Adipocyte (in vitro differentiated cells): ENCODE data around the gene IRF7.

Experiments
- DNase-seq: peaks from one replicate; pipeline ENCODE4 v3.0.0-alpha.2; 2015; ENCODE audit warnings: low read depth
- H3K27me3 ChIP-seq: replicated peaks from 2 replicates; pipeline ENCODE4 v1.7.0; 2013; ENCODE audit warnings: mild to moderate bottlenecking, low read length, moderate library complexity; ENCODE audit not compliant: control insufficient read depth, insufficient read depth
- H3K36me3 ChIP-seq: 2 replicates; pipeline ENCODE4 v1.7.0; 2013; ENCODE audit warnings: low read length, mild to moderate bottlenecking, moderate library complexity; ENCODE audit not compliant: control insufficient read depth, insufficient read depth, severe bottlenecking
- H3K4me1 ChIP-seq: 2 replicates; pipeline ENCODE4 v1.7.0; 2013; ENCODE audit warnings: mild to moderate bottlenecking, low read length, moderate library complexity; ENCODE audit not compliant: control insufficient read depth, insufficient read depth
- H3K4me3 ChIP-seq: 2 replicates; pipeline ENCODE4 v1.7.0; 2013; ENCODE audit warnings: mild to moderate bottlenecking, low read length, moderate library complexity
- H3K9ac ChIP-seq: 2 replicates; pipeline ENCODE4 v1.7.0; 2013; ENCODE audit warnings: mild to moderate bottlenecking, low read length, moderate library complexity
- H3K9me3 ChIP-seq: 2 replicates; pipeline ENCODE4 v1.7.0; 2013; ENCODE audit warnings: mild to moderate bottlenecking, low read length, moderate library complexity; ENCODE audit not compliant: control insufficient read depth

The IRF7 gene

GRCh38 chr11:626475-627307 is 10.9 kb upstream of the IRF7 start, which contains the start of gene SCT:
Gene SCT (minus strand): TSS chr11:627181. CDS start chr11:627143, 38 bp downstream.
- no peak for DNase-seq
- H3K9me3 ChIP-seq = no peaks in the 10 kb centered on the region
- H3K4me3 ChIP-seq = no peak within 1 kb of the TSS
- no peak within 1 kb of the TSS for H3K9ac ChIP-seq
- no peaks in the 10 kb centered on the region for H3K4me1 ChIP-seq
- H3K27me3 ChIP-seq = peaks cover 5% of the 10 kb centered on the region
- no peaks in the 10 kb centered on the region for H3K36me3 ChIP-seq

- Histone ChIP-seq H3K4me3 (no peak overlapping the region), H3K4me1 (no peaks in the 10 kb centered on the region), H3K36me3 (no peaks in the 10 kb centered on the region), H3K9me3 (no peaks in the 10 kb centered on the region), H3K27me3 (peaks cover 5% of the 10 kb centered on the region), H3K9ac (no peak overlapping the region)
- no peak for DNase-seq
Measured at GRCh38 chr11:625636-626268, 10.0 kb upstream of the IRF7 start.

DNA sequence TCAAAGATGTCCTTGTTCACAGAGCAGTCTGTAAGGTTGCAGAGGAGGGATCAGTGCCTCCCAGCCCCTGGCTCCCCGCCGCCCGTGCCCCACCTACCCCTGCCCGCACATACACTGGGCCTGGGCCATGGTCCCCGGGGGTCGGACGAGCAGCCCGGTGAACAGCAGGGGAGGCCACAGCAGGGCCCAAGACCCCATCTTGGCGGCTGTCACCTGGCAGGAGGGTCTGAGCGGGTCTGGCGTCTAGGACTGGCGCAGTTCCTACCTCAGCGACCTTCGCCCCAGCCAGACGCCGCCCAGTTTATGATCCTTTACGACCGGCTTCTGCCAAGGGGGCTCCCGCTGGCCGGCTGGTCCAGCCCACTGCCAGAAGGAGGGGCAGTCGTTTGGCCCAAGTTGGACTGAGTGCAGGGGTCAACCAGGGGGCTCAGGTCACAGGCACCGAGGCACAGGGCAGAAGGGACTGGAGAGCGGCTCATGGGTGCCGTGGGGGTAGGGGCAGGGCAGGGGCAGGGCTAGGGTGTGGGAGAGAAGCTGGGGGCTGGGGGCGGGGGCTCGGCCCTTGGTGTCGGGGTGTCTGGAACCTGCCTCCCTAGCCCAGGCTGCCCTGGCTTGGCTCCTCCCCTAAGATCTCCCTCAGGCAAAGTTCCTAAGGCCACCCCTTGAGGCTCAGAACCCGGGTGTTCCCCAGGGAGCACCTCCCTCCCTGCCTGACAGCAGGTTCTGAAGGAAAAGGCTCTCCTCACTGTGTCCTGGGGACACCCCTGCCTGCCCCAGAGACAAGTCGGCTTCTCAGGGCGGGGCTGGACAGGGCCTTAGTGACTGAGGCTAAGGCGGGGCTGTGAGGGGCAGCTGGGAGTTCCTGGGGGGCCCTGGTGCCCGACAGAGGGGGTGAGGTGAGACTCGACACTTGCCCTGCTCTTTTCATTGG is 9.2 kb upstream of the IRF7 start, which contains the start of gene CDHR5:
TSS of gene CDHR5 (minus strand) at position 251 of the 931 bp plus-strand sequence. CDS start at position 198, 53 bp downstream.
- H3K9ac ChIP-seq = no peak within 1 kb of the TSS
- no peaks in the 10 kb centered on the region for H3K36me3 ChIP-seq
- H3K27me3 ChIP-seq = peaks cover 5% of the 10 kb centered on the region
- no peaks in the 10 kb centered on the region for H3K9me3 ChIP-seq
- no peaks in the 10 kb centered on the region for H3K4me1 ChIP-seq
- H3K4me3 ChIP-seq = no peak within 1 kb of the TSS
- DNase-seq = no peak

DNA sequence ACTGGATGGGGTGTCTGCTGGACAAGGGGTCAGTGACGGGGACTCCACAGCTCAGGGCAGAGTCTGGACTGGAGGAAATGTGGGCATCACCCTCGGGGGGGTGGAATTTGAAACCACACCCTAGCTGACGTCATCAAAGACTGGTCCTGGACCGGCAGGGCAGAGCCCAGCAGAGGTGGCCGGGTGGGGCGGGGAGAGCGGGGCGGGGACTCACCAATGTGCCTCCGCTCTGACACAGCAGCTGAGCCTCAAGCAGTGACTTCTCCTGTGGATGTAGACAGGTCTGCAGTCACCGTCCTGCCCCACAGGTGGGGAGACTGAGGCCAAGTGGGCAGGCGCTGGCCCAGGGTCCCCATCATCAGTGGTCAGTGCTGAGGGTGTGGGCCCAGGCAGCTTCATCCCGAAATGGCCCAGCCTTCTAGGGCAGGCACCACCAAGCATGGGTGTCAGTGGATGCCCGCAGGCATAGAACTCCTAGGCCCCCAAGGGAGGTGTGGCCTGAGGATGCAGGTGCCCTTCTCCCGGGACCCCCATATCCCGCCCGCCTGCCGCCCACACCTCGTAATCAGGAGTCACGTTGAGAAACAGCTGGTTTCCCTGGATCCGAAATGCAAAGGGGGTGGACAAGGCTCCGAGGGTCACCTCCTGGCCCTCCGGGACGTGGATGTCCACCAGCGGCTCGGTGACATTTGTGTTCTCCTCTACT is 8.4 kb upstream of the IRF7 start:
- Histone ChIP-seq H3K27me3 (peaks cover 5% of the 10 kb centered on the region), H3K9ac (no peak overlapping the region), H3K4me1 (no peaks in the 10 kb centered on the region), H3K4me3 (no peak overlapping the region), H3K9me3 (no peaks in the 10 kb centered on the region), H3K36me3 (no peaks in the 10 kb centered on the region)
- DNase-seq = no peak

DNA sequence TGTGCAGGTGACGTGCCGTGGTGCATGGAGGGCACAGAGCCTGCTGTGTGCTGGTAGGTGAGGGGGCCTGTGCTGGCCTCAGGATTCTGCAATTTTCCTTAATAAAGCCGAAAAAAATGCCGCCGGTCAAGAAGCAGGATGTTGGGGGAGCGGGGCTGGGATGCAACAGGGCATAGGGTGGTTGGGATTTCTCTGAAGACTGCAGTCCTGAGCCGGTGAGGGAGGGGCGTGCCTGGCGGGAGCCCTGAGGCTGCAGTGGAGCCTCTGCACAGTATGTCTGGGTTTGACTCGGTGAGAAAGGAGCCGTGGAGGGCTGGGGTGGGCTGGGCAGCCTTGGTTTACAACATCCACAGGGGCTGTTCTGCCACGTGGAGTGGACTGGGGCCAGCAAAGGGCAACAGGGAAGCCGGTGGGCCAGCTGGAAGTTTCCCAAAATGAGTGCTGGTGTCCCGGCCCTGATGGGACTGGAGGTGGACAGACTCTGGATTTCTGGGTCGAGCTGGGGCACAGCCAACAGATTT is 7.7 kb upstream of the IRF7 start:
- DNase-seq = no peak
- Histone ChIP-seq H3K4me1 (no peaks in the 10 kb centered on the region), H3K27me3 (peaks cover 5% of the 10 kb centered on the region), H3K4me3 (no peak overlapping the region), H3K9me3 (no peaks in the 10 kb centered on the region), H3K36me3 (peaks cover 2% of the 10 kb centered on the region), H3K9ac (no peak overlapping the region)

- no peaks in the 10 kb centered on the region for H3K4me1 ChIP-seq
- DNase-seq = no peak
- peaks cover 5% of the 10 kb centered on the region for H3K36me3 ChIP-seq
- no peaks in the 10 kb centered on the region for H3K9me3 ChIP-seq
- no peak overlapping the region for H3K4me3 ChIP-seq
- H3K9ac ChIP-seq = no peak overlapping the region
- peaks cover 5% of the 10 kb centered on the region for H3K27me3 ChIP-seq
Measured at GRCh38 chr11:621838-622237, 6.1 kb upstream of the IRF7 start.

DNA sequence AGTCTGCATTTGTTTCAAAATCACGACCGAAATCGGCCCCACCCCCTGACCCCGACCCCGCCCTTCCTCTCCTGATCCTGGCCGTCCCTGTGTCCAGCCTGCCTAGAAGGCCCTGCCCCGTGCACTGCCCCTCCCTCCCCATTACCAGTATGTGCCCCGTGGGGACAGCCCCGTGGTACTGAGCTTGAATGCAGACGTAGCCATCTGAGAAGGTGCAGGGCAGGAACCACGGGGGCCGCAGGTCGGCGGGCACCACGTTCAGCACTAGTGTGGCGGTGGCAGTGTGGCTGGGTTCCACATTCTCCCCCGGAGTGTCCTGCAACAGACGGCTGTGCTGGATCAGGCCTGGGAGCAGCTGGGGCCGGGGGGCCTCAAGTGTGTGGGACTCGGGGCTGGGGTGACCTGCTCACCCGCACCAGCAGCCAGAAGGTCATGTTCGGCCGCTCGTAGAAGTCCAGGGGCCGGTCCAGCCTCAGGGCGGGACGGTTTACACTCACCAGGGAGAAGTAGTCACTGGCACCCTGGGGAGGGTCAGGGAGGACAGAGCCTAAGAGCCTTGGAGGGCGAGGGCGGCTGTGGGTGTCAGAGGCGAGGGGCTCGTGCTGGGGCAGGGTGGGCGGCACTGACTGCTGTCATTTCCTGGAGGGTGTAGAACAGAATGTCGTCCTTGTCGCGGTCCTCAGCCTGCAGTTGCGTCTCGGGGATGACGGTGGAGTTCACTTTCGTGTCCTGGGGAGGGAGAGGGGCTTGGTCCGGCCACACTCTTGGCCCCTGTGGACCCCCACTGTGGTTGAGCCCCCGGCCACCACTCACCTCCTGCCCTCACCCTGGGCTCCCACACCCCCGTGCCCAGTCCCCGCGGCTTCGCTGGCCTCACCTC is 5.4 kb upstream of the IRF7 start:
- H3K4me1 ChIP-seq = no peaks in the 10 kb centered on the region
- no peak overlapping the region for H3K9ac ChIP-seq
- no peak overlapping the region for H3K4me3 ChIP-seq
- no peak for DNase-seq
- no peaks in the 10 kb centered on the region for H3K9me3 ChIP-seq
- H3K36me3 ChIP-seq = peaks cover 5% of the 10 kb centered on the region
- peaks cover 5% of the 10 kb centered on the region for H3K27me3 ChIP-seq

DNA sequence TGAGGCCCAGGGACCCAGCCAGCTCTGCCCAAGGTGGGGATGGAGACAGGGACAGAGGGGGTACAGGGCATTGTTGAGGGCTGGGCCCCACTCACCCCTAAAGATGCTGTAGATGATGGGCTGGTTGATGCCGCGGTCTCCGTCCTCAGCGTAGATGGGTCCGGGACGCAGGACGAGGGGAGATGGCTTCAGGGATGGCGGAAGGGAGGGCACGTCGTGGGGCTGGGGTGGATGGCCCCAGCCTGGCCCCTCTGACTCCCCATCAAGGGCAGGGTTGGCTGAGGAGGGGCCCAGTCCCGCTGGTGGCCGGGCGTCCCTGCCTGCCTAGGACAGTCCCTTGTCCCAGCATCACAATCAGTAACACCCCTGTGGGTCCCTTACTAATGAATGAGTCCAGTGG is 4.5 kb upstream of the IRF7 start:
- Histone ChIP-seq H3K4me3 (no peak overlapping the region), H3K36me3 (peaks cover 5% of the 10 kb centered on the region)

DNA sequence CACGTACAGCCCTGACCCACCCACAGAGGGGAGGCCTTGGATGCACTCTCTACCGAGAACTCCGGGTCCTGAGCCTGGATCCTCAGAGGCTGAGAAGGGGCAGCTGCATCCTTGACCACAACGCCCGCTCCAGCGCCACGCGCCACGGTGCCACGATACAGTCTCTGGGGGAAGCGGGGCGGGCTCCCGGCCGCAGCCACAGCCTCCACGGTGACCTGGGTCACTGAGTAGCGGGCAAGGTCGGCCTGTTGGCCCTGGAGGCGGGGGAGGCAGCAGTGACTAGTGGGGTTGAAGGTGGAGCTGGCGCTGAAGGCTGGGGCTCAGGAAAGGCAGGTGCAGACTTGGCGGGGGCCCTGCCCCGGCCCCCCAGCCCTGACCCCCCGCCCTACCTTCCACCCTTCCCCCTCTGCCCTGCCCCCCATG is 3.9 kb upstream of the IRF7 start:
- Histone ChIP-seq H3K9me3 (no peaks in the 10 kb centered on the region), H3K36me3 (peaks cover 5% of the 10 kb centered on the region), H3K9ac (no peak overlapping the region), H3K4me1 (peaks cover 6% of the 10 kb centered on the region), H3K27me3 (no peaks in the 10 kb centered on the region), H3K4me3 (no peak overlapping the region)
- DNase-seq = no peak

More for the DNA sequence above, 4.5 kb upstream of the IRF7 start:
- no peak for DNase-seq
- Histone ChIP-seq H3K9me3 (no peaks in the 10 kb centered on the region), H3K27me3 (no peaks in the 10 kb centered on the region), H3K9ac (no peak overlapping the region), H3K4me1 (peaks cover 2% of the 10 kb centered on the region)
